Stimulated activated CD8-positive, alpha-beta memory T cell treated with anti-CD3 and anti-CD28 coated beads, Interleukin-4, amount 100 ng/mL, for 1 hour (primary cell): ENCODE data around the gene TBL1X.
A peak's percentile ranks its signal among the peaks of the same experiment; 100 is the strongest.

Experiments used
- DNase-seq, 2 donors: peaks; one replicate each; pipeline ENCODE4 v3.0.0-alpha.2; 2020; ENCODE audit warnings: low read depth in 2 of 2, low spot score in 1 of 2

TBL1X gene

GRCh38 chrX:9494771-9495170 is 29.9 kb downstream of the TBL1X start:
- DNase-seq: no peak

- DNase-seq: no peak
These were observed 30.6 kb downstream of the TBL1X start for GRCh38 chrX:9495496-9495895.

- no peak for DNase-seq
These were observed 33.4 kb downstream of the TBL1X start for GRCh38 chrX:9498236-9498635.

- no peak for DNase-seq
These were observed 35.7 kb downstream of the TBL1X start for GRCh38 chrX:9500584-9500983.

- DNase-seq: no peak
These were observed 36.5 kb downstream of the TBL1X start for GRCh38 chrX:9501362-9501761.

GRCh38 chrX:9503261-9503660 is 38.4 kb downstream of the TBL1X start:
- DNase-seq: no peak

GRCh38 chrX:9510366-9510765 is 45.5 kb downstream of the TBL1X start:
- no peak for DNase-seq

- no peak for DNase-seq
These were observed 46.1 kb downstream of the TBL1X start for GRCh38 chrX:9510980-9511379.

GRCh38 chrX:9515489-9515888 is 50.6 kb downstream of the TBL1X start:
- DNase-seq: no peak

- DNase-seq: no peak
These were observed 51.2 kb downstream of the TBL1X start for GRCh38 chrX:9515973-9516538.

- DNase-seq: no peak
These were observed 51.8 kb downstream of the TBL1X start for GRCh38 chrX:9516635-9517034.

- no peak for DNase-seq
These were observed 53.2 kb downstream of the TBL1X start for GRCh38 chrX:9518051-9518450.

GRCh38 chrX:9518889-9519288 is 54.0 kb downstream of the TBL1X start:
- no peak for DNase-seq

GRCh38 chrX:9519546-9520216 is 54.8 kb downstream of the TBL1X start:
- no peak for DNase-seq

- no peak for DNase-seq
These were observed 55.3 kb downstream of the TBL1X start for GRCh38 chrX:9520217-9520590.

- no peak for DNase-seq
These were observed 57.7 kb downstream of the TBL1X start for GRCh38 chrX:9522378-9523155.

- DNase-seq: no peak
These were observed 60.8 kb downstream of the TBL1X start for GRCh38 chrX:9525511-9526248.

GRCh38 chrX:9526965-9527364 is 62.1 kb downstream of the TBL1X start:
- no peak for DNase-seq

GRCh38 chrX:9528498-9528897 is 63.6 kb downstream of the TBL1X start:
- no peak for DNase-seq

- DNase-seq: no peak
These were observed 64.4 kb downstream of the TBL1X start for GRCh38 chrX:9529223-9529622.

GRCh38 chrX:9530848-9531274 is 66.0 kb downstream of the TBL1X start:
- peak in 1 of 2 donors; percentile 17 for DNase-seq

GRCh38 chrX:9532349-9532748 is 67.5 kb downstream of the TBL1X start:
- no peak for DNase-seq
